GM23338 (cell line): ENCODE results near the gene FOXP1. TPM values are rescaled to one million over a fixed set of nuclear protein-coding genes. Genes with fewer than 3 reads are reported as not detected.

ENCODE experiments used
- ATAC-seq: fragments of 200-7000 bp; cut with Tn5 transposase; 3 replicates; pipeline ENCODE4 v1.9.1; 2020
- DNase-seq: peaks from one replicate; pipeline ENCODE4 v3.0.0-alpha.2; 2015; ENCODE audit warnings: low spot score
- H2AFZ ChIP-seq: fragments of 200-600 bp; sonication (generic); 2 replicates; pipeline ENCODE4 v1.8.0; 2016; ENCODE audit warnings: antibody characterized with exemption, mild to moderate bottlenecking, moderate library complexity
- H3F3A ChIP-seq: fragments of 200-600 bp; sonication (generic); replicated peaks from 2 replicates; pipeline ENCODE4 v1.8.0; 2017; ENCODE audit warnings: antibody characterized with exemption, mixed run types, low read depth
- H3K27ac ChIP-seq: fragments of 200-600 bp; sonication (generic); 2 replicates; pipeline ENCODE4 v1.6.1; 2016; ENCODE audit warnings: low read depth
- H3K27me3 ChIP-seq: fragments of 200-600 bp; sonication (generic); 2 replicates; pipeline ENCODE4 v1.8.0; 2016; ENCODE audit warnings: mild to moderate bottlenecking, mixed run types, moderate library complexity; ENCODE audit not compliant: insufficient read depth
- H3K36me3 ChIP-seq: fragments of 200-600 bp; sonication (generic); 2 replicates; pipeline ENCODE4 v1.8.0; 2016; ENCODE audit warnings: mild to moderate bottlenecking; ENCODE audit not compliant: insufficient read depth
- H3K4me1 ChIP-seq: fragments of 200-600 bp; sonication (generic); 2 replicates; pipeline ENCODE4 v1.8.0; 2016; ENCODE audit warnings: mild to moderate bottlenecking, moderate library complexity; ENCODE audit not compliant: insufficient read depth
- H3K4me2 ChIP-seq: fragments of 200-600 bp; sonication (generic); 2 replicates; pipeline ENCODE4 v1.7.1; 2017; ENCODE audit warnings: mixed run types
- H3K4me3 ChIP-seq: fragments of 200-600 bp; sonication (generic); 2 replicates; pipeline ENCODE4 v1.6.1; 2016; ENCODE audit warnings: mixed run types
- H3K79me2 ChIP-seq: fragments of 200-600 bp; sonication (generic); replicated peaks from 2 replicates; pipeline ENCODE4 v1.8.0; 2017; ENCODE audit warnings: mild to moderate bottlenecking; ENCODE audit not compliant: insufficient read depth
- H3K9me2 ChIP-seq: fragments of 200-600 bp; sonication (generic); 2 replicates; pipeline ENCODE4 v1.8.0; 2017; ENCODE audit not compliant: insufficient read depth
- H4K20me1 ChIP-seq: fragments of 200-600 bp; sonication (generic); replicated peaks from 2 replicates; pipeline ENCODE4 v1.8.0; 2017; ENCODE audit warnings: mild to moderate bottlenecking; ENCODE audit not compliant: insufficient read depth
- H3K27ac Mint-ChIP-seq: 2 replicates; pipeline ENCODE4 v1.8.0; 2020; ENCODE audit warnings: inconsistent platforms, mild to moderate bottlenecking, moderate library complexity, mixed read lengths
- H3K27me3 Mint-ChIP-seq: 3 replicates; pipeline ENCODE4 v1.8.0; 2022; ENCODE audit warnings: low read depth, mild to moderate bottlenecking, moderate library complexity, mixed read lengths, inconsistent platforms; ENCODE audit not compliant: insufficient read depth, poor library complexity
- H3K36me3 Mint-ChIP-seq: 3 replicates; pipeline ENCODE4 v1.8.0; 2021; ENCODE audit warnings: low read depth, mild to moderate bottlenecking, inconsistent platforms, moderate library complexity, mixed read lengths
- H3K4me1 Mint-ChIP-seq: 3 replicates; pipeline ENCODE4 v1.8.0; 2020; ENCODE audit warnings: mild to moderate bottlenecking, inconsistent platforms, mixed read lengths
- H3K4me3 Mint-ChIP-seq: 3 replicates; pipeline ENCODE4 v1.8.0; 2021; ENCODE audit warnings: moderate library complexity, mild to moderate bottlenecking, inconsistent platforms, mixed read lengths
- H3K9me3 Mint-ChIP-seq: 3 replicates; pipeline ENCODE4 v1.8.0; 2020; ENCODE audit warnings: moderate library complexity, mild to moderate bottlenecking, inconsistent platforms, mixed read lengths
- CREB1 ChIP-seq: fragments of 250-450 bp; sonication (Bioruptor Pico); IDR thresholded peaks from 2 replicates; pipeline ENCODE4 v1.5.0; 2020; ENCODE audit warnings: low read depth, mild to moderate bottlenecking, moderate library complexity
- EZH2 ChIP-seq: fragments of 200-600 bp; sonication (generic); IDR thresholded peaks from one replicate; pipeline ENCODE4 v1.8.0; 2017; ENCODE audit warnings: antibody characterized with exemption, mild to moderate bottlenecking, low read depth; ENCODE audit not compliant: unreplicated experiment
- EZH2phosphoT487 ChIP-seq: fragments of 200-600 bp; sonication (generic); IDR thresholded peaks from one replicate; pipeline ENCODE4 v1.8.1; 2018; ENCODE audit warnings: antibody characterized with exemption; ENCODE audit not compliant: unreplicated experiment
- JUNB ChIP-seq: IDR thresholded peaks from one replicate; pipeline ENCODE4 v1.6.1; 2016; ENCODE audit warnings: antibody characterized with exemption; ENCODE audit not compliant: unreplicated experiment
- NANOG ChIP-seq: IDR thresholded peaks from 2 replicates; pipeline ENCODE4 v1.6.1; 2016; ENCODE audit warnings: antibody characterized with exemption, borderline replicate concordance
- POLR2AphosphoS5 ChIP-seq: IDR thresholded peaks from 2 replicates; pipeline ENCODE4 v1.6.1; 2016; ENCODE audit warnings: antibody characterized with exemption, low read depth
- STAT1 ChIP-seq: IDR thresholded peaks from one replicate; pipeline ENCODE4 v1.6.1; 2016; ENCODE audit warnings: antibody characterized with exemption; ENCODE audit not compliant: unreplicated experiment
- ZNF114 ChIP-seq: fragments of 250-450 bp; sonication (Bioruptor Pico); IDR thresholded peaks from 2 replicates; pipeline ENCODE4 v1.5.0; 2020; ENCODE audit warnings: mild to moderate bottlenecking, moderate library complexity
- ZNF331 ChIP-seq: fragments of 250-450 bp; sonication (Bioruptor Pico); IDR thresholded peaks from 2 replicates; pipeline ENCODE4 v1.5.0; 2020; ENCODE audit warnings: low read depth, mild to moderate bottlenecking, moderate library complexity
- polyA plus RNA-seq: library from polyadenylated mRNA; unstranded; fragments of >200 nt; fragmentation: Nextera tagmentation; extraction: Ambion mirVana; gene quantifications from 2 replicates; pipeline ENCODE4 v1.2.1, GENCODE V29; 2016
- total RNA-seq: library from RNA; depleted of rRNA; stranded (reverse); fragments of >200 nt; shearing (Covaris generic); gene quantifications from 2 replicates; pipeline ENCODE4 v1.2.3, GENCODE V29; 2014
- TF ChIP-seq, protein P1 (sequence below): fragments of 250-450 bp; sonication (Bioruptor Pico); IDR thresholded peaks from 2 replicates; pipeline ENCODE4 v1.5.0; 2020; ENCODE audit warnings: mild to moderate bottlenecking, moderate library complexity
- TF ChIP-seq, protein P2 (sequence below): IDR thresholded peaks from 2 replicates; pipeline ENCODE4 v1.6.1; 2016; ENCODE audit warnings: antibody characterized with exemption
- TF ChIP-seq, protein P3 (sequence below): IDR thresholded peaks from one replicate; pipeline ENCODE4 v1.6.1; 2018; ENCODE audit warnings: antibody characterized with exemption; ENCODE audit not compliant: unreplicated experiment
- TF ChIP-seq, protein P4 (sequence below), 2 experiments: fragments of 200-600 bp in 1 of 2; sonication (generic) in 1 of 2; conservative IDR thresholded peaks; 2 replicates each; pipeline versions ENCODE4 v1.5.1 to v1.6.1; 2016 to 2017; ENCODE audit warnings: antibody characterized with exemption in 2 of 2, low read depth in 2 of 2, mild to moderate bottlenecking in 2 of 2, moderate library complexity in 1 of 2

The FOXP1 gene
- total and polyA plus RNA-seq, 2 experiments from 2014 or later, result 32.9 to 35.5 TPM

DNA sequence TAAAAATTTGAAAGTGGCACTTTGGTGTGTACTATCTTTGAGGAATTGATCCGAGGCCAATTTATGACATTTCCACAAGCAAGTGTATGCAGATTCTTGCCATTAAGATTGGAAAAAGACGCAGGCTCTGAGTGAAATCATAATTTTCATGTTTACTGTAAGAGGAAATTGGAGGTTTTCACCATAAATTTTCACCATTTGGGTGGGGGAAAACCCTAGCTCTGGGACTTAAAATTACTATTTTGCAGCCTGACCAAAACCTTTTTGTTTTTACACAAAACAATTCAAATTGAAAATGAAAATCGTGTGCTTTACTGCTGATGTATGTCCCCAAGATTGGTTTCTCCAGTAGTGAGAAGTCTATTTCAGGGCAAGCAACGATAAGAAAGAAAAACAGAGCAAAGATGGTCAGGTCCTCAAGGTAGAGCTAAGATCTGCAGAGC, 282.6 kb downstream of the FOXP1 start:
- Mint-ChIP-seq H3K27ac (peak overlapping the region; percentile 70; the same call in 1 of the 2 replicates), H3K4me3 (no peak overlapping the region; the same call in 2 of the 3 replicates), H3K27me3 (peaks cover 1% of the 10 kb centered on the region), H3K36me3 (peaks cover 13% of the 10 kb centered on the region; the same call in 2 of the 3 replicates), H3K9me3 (no peaks in the 10 kb centered on the region), H3K4me1 (peaks cover 72% of the 10 kb centered on the region)
- H3K4me1 ChIP-seq, result peaks cover 66% of the 10 kb centered on the region
- ATAC-seq (no peak), DNase-seq (no peak)
- peak overlapping the region; percentile 65 for H3K4me2 ChIP-seq
- no peak overlapping the region for H2AFZ ChIP-seq
- H3K27ac ChIP-seq, result no peak overlapping the region
- TF ChIP-seq, protein P1, sequence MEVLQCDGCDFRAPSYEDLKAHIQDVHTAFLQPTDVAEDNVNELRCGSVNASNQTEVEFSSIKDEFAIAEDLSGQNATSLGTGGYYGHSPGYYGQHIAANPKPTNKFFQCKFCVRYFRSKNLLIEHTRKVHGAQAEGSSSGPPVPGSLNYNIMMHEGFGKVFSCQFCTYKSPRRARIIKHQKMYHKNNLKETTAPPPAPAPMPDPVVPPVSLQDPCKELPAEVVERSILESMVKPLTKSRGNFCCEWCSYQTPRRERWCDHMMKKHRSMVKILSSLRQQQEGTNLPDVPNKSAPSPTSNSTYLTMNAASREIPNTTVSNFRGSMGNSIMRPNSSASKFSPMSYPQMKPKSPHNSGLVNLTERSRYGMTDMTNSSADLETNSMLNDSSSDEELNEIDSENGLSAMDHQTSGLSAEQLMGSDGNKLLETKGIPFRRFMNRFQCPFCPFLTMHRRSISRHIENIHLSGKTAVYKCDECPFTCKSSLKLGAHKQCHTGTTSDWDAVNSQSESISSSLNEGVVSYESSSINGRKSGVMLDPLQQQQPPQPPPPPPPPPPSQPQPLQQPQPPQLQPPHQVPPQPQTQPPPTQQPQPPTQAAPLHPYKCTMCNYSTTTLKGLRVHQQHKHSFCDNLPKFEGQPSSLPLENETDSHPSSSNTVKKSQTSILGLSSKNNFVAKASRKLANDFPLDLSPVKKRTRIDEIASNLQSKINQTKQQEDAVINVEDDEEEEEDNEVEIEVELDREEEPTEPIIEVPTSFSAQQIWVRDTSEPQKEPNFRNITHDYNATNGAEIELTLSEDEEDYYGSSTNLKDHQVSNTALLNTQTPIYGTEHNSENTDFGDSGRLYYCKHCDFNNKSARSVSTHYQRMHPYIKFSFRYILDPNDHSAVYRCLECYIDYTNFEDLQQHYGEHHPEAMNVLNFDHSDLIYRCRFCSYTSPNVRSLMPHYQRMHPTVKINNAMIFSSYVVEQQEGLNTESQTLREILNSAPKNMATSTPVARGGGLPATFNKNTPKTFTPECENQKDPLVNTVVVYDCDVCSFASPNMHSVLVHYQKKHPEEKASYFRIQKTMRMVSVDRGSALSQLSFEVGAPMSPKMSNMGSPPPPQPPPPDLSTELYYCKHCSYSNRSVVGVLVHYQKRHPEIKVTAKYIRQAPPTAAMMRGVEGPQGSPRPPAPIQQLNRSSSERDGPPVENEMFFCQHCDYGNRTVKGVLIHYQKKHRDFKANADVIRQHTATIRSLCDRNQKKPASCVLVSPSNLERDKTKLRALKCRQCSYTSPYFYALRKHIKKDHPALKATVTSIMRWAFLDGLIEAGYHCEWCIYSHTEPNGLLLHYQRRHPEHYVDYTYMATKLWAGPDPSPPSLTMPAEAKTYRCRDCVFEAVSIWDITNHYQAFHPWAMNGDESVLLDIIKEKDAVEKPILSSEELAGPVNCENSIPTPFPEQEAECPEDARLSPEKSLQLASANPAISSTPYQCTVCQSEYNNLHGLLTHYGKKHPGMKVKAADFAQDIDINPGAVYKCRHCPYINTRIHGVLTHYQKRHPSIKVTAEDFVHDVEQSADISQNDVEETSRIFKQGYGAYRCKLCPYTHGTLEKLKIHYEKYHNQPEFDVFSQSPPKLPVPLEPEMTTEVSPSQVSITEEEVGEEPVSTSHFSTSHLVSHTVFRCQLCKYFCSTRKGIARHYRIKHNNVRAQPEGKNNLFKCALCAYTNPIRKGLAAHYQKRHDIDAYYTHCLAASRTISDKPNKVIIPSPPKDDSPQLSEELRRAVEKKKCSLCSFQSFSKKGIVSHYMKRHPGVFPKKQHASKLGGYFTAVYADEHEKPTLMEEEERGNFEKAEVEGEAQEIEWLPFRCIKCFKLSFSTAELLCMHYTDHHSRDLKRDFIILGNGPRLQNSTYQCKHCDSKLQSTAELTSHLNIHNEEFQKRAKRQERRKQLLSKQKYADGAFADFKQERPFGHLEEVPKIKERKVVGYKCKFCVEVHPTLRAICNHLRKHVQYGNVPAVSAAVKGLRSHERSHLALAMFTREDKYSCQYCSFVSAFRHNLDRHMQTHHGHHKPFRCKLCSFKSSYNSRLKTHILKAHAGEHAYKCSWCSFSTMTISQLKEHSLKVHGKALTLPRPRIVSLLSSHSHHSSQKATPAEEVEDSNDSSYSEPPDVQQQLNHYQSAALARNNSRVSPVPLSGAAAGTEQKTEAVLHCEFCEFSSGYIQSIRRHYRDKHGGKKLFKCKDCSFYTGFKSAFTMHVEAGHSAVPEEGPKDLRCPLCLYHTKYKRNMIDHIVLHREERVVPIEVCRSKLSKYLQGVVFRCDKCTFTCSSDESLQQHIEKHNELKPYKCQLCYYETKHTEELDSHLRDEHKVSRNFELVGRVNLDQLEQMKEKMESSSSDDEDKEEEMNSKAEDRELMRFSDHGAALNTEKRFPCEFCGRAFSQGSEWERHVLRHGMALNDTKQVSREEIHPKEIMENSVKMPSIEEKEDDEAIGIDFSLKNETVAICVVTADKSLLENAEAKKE (CRISPR knock-in tag), result no peak
- TF ChIP-seq NANOG, result no peak
- TF ChIP-seq, protein P2, sequence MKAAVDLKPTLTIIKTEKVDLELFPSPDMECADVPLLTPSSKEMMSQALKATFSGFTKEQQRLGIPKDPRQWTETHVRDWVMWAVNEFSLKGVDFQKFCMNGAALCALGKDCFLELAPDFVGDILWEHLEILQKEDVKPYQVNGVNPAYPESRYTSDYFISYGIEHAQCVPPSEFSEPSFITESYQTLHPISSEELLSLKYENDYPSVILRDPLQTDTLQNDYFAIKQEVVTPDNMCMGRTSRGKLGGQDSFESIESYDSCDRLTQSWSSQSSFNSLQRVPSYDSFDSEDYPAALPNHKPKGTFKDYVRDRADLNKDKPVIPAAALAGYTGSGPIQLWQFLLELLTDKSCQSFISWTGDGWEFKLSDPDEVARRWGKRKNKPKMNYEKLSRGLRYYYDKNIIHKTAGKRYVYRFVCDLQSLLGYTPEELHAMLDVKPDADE, result no peak
- TF ChIP-seq EZH2, result no peak
- no peak for TF ChIP-seq EZH2phosphoT487
- no peak for TF ChIP-seq ZNF331 (CRISPR knock-in tag)
- no peak for TF ChIP-seq JUNB
- no peak for TF ChIP-seq ZNF114 (CRISPR knock-in tag)
- TF ChIP-seq, protein P3, sequence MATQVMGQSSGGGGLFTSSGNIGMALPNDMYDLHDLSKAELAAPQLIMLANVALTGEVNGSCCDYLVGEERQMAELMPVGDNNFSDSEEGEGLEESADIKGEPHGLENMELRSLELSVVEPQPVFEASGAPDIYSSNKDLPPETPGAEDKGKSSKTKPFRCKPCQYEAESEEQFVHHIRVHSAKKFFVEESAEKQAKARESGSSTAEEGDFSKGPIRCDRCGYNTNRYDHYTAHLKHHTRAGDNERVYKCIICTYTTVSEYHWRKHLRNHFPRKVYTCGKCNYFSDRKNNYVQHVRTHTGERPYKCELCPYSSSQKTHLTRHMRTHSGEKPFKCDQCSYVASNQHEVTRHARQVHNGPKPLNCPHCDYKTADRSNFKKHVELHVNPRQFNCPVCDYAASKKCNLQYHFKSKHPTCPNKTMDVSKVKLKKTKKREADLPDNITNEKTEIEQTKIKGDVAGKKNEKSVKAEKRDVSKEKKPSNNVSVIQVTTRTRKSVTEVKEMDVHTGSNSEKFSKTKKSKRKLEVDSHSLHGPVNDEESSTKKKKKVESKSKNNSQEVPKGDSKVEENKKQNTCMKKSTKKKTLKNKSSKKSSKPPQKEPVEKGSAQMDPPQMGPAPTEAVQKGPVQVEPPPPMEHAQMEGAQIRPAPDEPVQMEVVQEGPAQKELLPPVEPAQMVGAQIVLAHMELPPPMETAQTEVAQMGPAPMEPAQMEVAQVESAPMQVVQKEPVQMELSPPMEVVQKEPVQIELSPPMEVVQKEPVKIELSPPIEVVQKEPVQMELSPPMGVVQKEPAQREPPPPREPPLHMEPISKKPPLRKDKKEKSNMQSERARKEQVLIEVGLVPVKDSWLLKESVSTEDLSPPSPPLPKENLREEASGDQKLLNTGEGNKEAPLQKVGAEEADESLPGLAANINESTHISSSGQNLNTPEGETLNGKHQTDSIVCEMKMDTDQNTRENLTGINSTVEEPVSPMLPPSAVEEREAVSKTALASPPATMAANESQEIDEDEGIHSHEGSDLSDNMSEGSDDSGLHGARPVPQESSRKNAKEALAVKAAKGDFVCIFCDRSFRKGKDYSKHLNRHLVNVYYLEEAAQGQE, result no peak
- TF ChIP-seq CREB1, result no peak
- no peak for TF ChIP-seq POLR2AphosphoS5
- TF ChIP-seq, protein P4, sequence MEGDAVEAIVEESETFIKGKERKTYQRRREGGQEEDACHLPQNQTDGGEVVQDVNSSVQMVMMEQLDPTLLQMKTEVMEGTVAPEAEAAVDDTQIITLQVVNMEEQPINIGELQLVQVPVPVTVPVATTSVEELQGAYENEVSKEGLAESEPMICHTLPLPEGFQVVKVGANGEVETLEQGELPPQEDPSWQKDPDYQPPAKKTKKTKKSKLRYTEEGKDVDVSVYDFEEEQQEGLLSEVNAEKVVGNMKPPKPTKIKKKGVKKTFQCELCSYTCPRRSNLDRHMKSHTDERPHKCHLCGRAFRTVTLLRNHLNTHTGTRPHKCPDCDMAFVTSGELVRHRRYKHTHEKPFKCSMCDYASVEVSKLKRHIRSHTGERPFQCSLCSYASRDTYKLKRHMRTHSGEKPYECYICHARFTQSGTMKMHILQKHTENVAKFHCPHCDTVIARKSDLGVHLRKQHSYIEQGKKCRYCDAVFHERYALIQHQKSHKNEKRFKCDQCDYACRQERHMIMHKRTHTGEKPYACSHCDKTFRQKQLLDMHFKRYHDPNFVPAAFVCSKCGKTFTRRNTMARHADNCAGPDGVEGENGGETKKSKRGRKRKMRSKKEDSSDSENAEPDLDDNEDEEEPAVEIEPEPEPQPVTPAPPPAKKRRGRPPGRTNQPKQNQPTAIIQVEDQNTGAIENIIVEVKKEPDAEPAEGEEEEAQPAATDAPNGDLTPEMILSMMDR (conservative IDR thresholded peaks at IDR 0.05; ENCODE audit: low read depth in 2 of 2), result no peak
- TF ChIP-seq STAT1, result no peak
- H3K36me3 ChIP-seq, result no peaks in the 10 kb centered on the region
- peaks cover 8% of the 10 kb centered on the region; the same call in 1 of the 2 replicates for H3K27me3 ChIP-seq
- H4K20me1 ChIP-seq, result no peaks in the 10 kb centered on the region
- H3F3A ChIP-seq, result no peaks in the 10 kb centered on the region; the same call in 1 of the 2 replicates
- no peaks in the 10 kb centered on the region for H3K9me2 ChIP-seq
- H3K79me2 ChIP-seq, result peaks cover 59% of the 10 kb centered on the region
- H3K4me3 ChIP-seq, result peak overlapping the region; percentile 1; the same call in 1 of the 2 replicates
